Thoracic aorta (tissue), 2 donors: ENCODE data around the gene SH3BP4. TPM values are rescaled to one million over a fixed set of nuclear protein-coding genes. Genes with fewer than 3 reads are reported as not detected.
"Not testable (repeated sequence)": the region's sequence is repeated elsewhere in the genome, so short reads cannot be mapped to it uniquely, and the experiment has no call there.

Source experiments
- ATAC-seq: fragments of 150-250 bp; one replicate; pipeline ENCODE4 v1.8.0; 2017; ENCODE audit warnings: low read depth; ENCODE audit not compliant: insufficient number of reproducible peaks, low FRiP score
- DNase-seq: peaks from one replicate; pipeline ENCODE4 v3.0.0-alpha.2; 2020; ENCODE audit warnings: low spot score
- H3K27ac ChIP-seq, 2 donors: fragments of 200-600 bp; sonication (generic); 1 replicate in 1 of 2; 2 replicates in 1 of 2; pipeline ENCODE4 v1.5.1; 2016; ENCODE audit warnings: mild to moderate bottlenecking in 2 of 2, moderate library complexity in 2 of 2
- H3K27me3 ChIP-seq: fragments of 200-600 bp; sonication (generic); replicated peaks from 2 replicates; pipeline ENCODE4 v1.6.0; 2016; ENCODE audit warnings: mild to moderate bottlenecking; ENCODE audit not compliant: insufficient read depth
- H3K36me3 ChIP-seq: fragments of 200-600 bp; sonication (generic); one replicate; pipeline ENCODE4 v1.5.1; 2016
- H3K4me1 ChIP-seq, 2 donors: fragments of 200-600 bp; sonication (generic); 1 replicate in 1 of 2; 2 replicates in 1 of 2; pipeline versions ENCODE4 v1.5.1 to v1.6.0; 2016; ENCODE audit warnings: low read depth in 2 of 2, mild to moderate bottlenecking in 1 of 2; ENCODE audit not compliant: control insufficient read depth in 1 of 2
- H3K4me3 ChIP-seq: fragments of 200-600 bp; sonication (generic); 2 replicates; pipeline ENCODE4 v1.5.1; 2016; ENCODE audit warnings: mild to moderate bottlenecking
- H3K9me3 ChIP-seq: fragments of 200-600 bp; sonication (generic); 2 replicates; pipeline ENCODE4 v1.5.1; 2016
- total RNA-seq, 2 donors: library from RNA; depleted of rRNA; stranded (reverse); fragments of >200 nt; gene quantifications; one replicate each; pipeline versions ENCODE4 v1.1.0 to v1.2.3, GENCODE V29; 2016
- TF ChIP-seq, protein P1 (sequence below): fragments of 200-600 bp; sonication (generic); IDR thresholded peaks from one replicate; pipeline ENCODE4 v1.5.1; 2019; ENCODE audit warnings: antibody characterized with exemption

Gene SH3BP4
- total RNA-seq, 2 donors from 2014 or later, result 24.0 to 32.4 TPM

DNA sequence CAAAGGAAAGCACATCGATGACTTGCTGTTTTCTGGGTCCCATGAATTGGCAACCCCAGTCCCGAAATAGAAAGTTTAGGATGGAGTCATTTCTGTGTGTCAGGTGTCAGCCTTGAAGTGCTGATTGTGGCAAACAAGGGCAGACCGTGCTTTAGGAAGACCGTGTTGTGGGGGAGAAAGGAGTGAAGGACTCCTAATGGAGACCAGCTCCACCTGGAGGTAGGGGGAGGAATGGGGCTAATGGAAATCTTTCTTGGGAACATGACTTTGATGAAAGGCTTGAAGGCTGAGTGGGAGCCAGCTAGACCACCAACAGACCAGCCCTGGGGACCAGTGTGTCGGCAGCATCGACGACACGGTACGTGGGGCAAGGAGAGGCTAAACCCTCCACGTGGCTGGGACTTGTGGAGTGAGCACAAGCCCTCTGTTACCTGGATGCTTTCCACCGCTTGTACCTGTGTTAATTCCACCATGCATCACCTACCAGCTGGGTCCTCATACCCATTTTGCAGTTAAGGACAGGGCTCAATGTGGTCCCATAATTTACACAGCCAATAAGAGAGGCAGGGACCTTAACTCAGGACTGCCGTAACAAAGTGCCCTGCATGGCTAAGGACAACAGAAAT, 104.2 kb downstream of the SH3BP4 start:
- no peak overlapping the region for H3K4me3 ChIP-seq
- H3K27ac ChIP-seq, result no peak overlapping the region
- H3K9me3 ChIP-seq, result no peaks in the 10 kb centered on the region
- TF ChIP-seq, protein P1, sequence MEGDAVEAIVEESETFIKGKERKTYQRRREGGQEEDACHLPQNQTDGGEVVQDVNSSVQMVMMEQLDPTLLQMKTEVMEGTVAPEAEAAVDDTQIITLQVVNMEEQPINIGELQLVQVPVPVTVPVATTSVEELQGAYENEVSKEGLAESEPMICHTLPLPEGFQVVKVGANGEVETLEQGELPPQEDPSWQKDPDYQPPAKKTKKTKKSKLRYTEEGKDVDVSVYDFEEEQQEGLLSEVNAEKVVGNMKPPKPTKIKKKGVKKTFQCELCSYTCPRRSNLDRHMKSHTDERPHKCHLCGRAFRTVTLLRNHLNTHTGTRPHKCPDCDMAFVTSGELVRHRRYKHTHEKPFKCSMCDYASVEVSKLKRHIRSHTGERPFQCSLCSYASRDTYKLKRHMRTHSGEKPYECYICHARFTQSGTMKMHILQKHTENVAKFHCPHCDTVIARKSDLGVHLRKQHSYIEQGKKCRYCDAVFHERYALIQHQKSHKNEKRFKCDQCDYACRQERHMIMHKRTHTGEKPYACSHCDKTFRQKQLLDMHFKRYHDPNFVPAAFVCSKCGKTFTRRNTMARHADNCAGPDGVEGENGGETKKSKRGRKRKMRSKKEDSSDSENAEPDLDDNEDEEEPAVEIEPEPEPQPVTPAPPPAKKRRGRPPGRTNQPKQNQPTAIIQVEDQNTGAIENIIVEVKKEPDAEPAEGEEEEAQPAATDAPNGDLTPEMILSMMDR, result peak; percentile 19
- peaks cover 6 to 8% of the 10 kb centered on the region in 2 donors for H3K4me1 ChIP-seq
- H3K27me3 ChIP-seq, result no peaks in the 10 kb centered on the region
- no peak for DNase-seq
- H3K36me3 ChIP-seq, result no peaks in the 10 kb centered on the region
- no peak for ATAC-seq

DNA sequence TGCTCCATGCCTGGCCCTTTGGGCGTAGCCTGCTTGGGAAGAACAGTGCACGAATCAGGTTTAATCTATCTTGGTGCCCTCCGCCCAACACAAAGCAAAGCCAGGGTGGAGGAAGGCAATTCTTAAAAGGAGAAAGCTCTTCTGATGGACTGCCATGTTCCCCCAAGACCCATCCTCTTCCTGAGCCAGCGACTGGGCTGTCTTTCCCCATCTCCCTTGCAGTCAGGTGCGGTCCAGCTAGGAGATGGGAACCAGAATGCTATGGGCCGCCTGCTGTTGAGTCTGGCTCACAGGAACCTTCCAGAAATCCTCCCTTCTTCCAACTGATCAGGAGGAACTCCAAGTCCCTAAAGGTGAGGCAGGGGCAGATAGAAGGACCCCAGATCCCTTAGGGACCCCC, 105.0 kb downstream of the SH3BP4 start:
- H3K4me3 ChIP-seq, result no peak overlapping the region
- H3K27me3 ChIP-seq, result no peaks in the 10 kb centered on the region
- H3K36me3 ChIP-seq, result no peaks in the 10 kb centered on the region
- no peaks in the 10 kb centered on the region for H3K9me3 ChIP-seq
- DNase-seq (no peak), ATAC-seq (no peak)
- H3K27ac ChIP-seq, result no peak overlapping the region
- TF ChIP-seq, protein P1, result no peak
- H3K4me1 ChIP-seq, result peaks cover 0 to under 1% of the 10 kb centered on the region in 2 donors

DNA sequence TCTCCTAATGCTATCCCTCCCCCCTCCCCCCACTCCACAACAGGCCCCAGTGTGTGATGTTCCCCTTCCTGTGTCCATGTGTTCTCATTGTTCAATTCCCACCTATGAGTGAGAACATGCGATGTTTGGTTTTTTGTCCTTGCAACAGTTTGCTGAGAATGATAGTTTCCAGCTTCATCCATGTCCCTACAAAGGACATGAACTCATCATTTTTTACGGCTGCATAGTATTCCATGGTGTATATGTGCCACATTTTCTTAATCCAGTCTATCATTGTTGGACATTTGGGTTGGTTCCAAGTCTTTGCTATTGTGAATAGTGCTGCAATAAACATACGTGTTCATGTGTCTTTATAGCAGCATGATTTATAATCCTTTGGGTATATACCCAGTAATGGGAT, 105.8 kb downstream of the SH3BP4 start:
- not testable (repeated sequence) for H3K36me3 ChIP-seq, DNase-seq, H3K9me3 ChIP-seq, H3K27me3 ChIP-seq, H3K4me1 ChIP-seq, H3K27ac ChIP-seq, H3K4me3 ChIP-seq, ATAC-seq

DNA sequence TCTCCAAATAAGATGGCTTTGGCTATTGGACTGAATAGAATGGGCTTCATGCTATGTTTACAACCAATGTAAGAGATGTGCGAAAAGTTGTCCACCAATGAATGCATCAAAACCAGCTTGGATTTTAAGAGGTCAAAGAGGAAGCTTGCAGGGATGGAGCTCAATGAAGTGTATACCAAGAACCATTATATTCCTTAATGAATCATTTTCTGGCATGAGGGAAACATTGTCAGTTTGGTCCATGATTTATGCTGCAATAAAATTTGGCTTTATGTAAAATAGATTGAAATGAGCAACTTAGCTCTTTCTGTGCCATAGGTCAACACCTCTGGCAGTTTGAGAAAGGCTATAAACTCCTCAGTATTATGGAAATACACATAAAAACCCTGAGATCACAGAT, 107.3 kb downstream of the SH3BP4 start:
- H3K27me3 ChIP-seq, result no peaks in the 10 kb centered on the region
- H3K9me3 ChIP-seq, result no peaks in the 10 kb centered on the region
- TF ChIP-seq, protein P1, result no peak
- no peaks in the 10 kb centered on the region for H3K36me3 ChIP-seq
- peaks cover 5 to 13% of the 10 kb centered on the region in 2 donors for H3K4me1 ChIP-seq
- ATAC-seq (no peak), DNase-seq (no peak)
- no peak overlapping the region for H3K4me3 ChIP-seq
- H3K27ac ChIP-seq, result no peak overlapping the region

DNA sequence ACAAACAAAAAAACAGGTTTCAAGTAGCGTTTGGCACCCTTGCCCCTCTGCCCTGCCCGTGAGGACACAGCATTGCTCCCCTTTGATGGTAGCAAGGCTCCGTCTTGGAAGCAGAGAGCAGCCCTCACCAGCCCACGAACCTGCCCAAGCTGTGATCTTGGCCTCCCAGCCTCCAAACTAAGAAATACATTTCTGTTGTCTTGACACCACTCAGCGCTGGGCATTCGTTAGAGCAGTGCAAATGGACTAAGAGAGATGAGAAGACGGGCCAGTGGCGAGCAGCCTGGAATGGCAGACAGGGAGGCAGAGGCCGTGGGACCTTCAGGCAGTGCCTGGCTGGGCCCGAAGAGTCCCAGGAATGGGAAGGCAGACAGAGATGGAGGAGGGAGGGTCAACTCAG, 109.8 kb downstream of the SH3BP4 start:
- Histone ChIP-seq H3K4me1 (peaks cover 5 to 20% of the 10 kb centered on the region in 2 donors), H3K27me3 (no peaks in the 10 kb centered on the region), H3K36me3 (no peaks in the 10 kb centered on the region), H3K4me3 (no peak overlapping the region), H3K9me3 (no peaks in the 10 kb centered on the region), H3K27ac (no peak overlapping the region)
- DNase-seq, result no peak
- TF ChIP-seq, protein P1, result no peak
- ATAC-seq, result no peak

DNA sequence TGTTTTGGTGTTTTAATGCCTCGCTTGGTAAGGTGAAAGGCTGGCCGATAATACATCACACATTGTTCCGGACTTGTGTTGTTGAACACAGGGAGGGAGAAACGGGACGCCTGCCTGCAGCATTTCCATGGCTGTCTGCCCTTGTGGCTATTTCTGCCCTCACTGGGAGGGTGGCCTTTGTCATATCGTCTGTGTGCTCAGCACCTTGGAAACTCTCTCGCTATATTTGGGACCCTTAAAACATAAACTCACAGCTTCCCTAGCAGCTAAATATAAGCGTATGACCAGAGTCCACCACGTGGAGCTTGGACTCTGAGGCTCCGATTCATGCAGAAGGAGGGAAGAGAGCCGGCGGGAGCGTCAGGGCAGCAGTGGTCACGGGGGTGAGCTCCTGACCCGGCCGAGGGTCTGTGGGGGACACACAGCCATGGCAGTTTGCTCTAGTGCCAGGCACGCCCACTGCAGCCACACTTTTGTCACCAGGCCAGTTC, 111.7 kb downstream of the SH3BP4 start:
- peaks cover 5 to 24% of the 10 kb centered on the region in 2 donors for H3K4me1 ChIP-seq
- H3K27me3 ChIP-seq, result no peaks in the 10 kb centered on the region
- TF ChIP-seq, protein P1, result no peak
- no peaks in the 10 kb centered on the region for H3K36me3 ChIP-seq
- peak overlapping the region in 1 of 2 donors; percentile 45 for H3K27ac ChIP-seq
- no peak for ATAC-seq
- H3K9me3 ChIP-seq, result no peaks in the 10 kb centered on the region
- no peak for DNase-seq
- peak overlapping the region; percentile 2 for H3K4me3 ChIP-seq
